Right cardiac atrium (tissue), 5 donors: ENCODE results near the gene PITPNC1. TPM values are rescaled to one million over a fixed set of nuclear protein-coding genes. Genes with fewer than 3 reads are reported as not detected.
A peak's percentile ranks its signal among the peaks of the same experiment; 100 is the strongest.

ENCODE experiments used
- ATAC-seq, 2 donors: fragments of 200-7000 bp; cut with Tn5 transposase; one replicate each; pipeline versions ENCODE4 v1.8.0 to v1.9.1; 2020; ENCODE audit warnings: moderate library complexity in 2 of 2, mild to moderate bottlenecking in 1 of 2
- DNase-seq, 3 donors: peaks; one replicate each; pipeline ENCODE4 v3.0.0-alpha.2; 2020
- H3K27ac ChIP-seq: one replicate; pipeline ENCODE4 v1.5.1; 2013; ENCODE audit warnings: mild to moderate bottlenecking, low read length, control low read depth, moderate library complexity
- H3K27me3 ChIP-seq: one replicate; pipeline ENCODE4 v1.6.1; 2013; ENCODE audit not compliant: control insufficient read depth, insufficient read depth
- H3K4me1 ChIP-seq: one replicate; pipeline ENCODE4 v1.6.1; 2013; ENCODE audit warnings: low read length; ENCODE audit not compliant: control insufficient read depth, insufficient read depth
- H3K4me3 ChIP-seq: one replicate; pipeline ENCODE4 v1.5.1; 2013; ENCODE audit warnings: low read length, control low read depth
- H3K9me3 ChIP-seq: one replicate; pipeline ENCODE4 v1.6.1; 2013; ENCODE audit warnings: low read length; ENCODE audit not compliant: control insufficient read depth
- WGBS: extraction: QIAGEN DNeasy Blood & Tissue Kit; methylation state at CpG from one replicate; pipeline ENCODE4 v1.1.7; 2013; 5-methylcytosine and 5-hydroxymethylcytosine counted together
- intact Hi-C, 4 donors: fragments of 100-400 bp; cut with DNase I; formaldehyde crosslinking; loops; one replicate each; pipeline versions ENCODE4 v1.11.0 to v1.14.0; 2022 to 2023
- polyA plus RNA-seq: library from polyadenylated mRNA; stranded (reverse); fragments of 200-250 nt; gene quantifications from one replicate; pipeline ENCODE4 v1.2.3, GENCODE V29; 2013
- total RNA-seq, 4 donors: library from RNA; stranded (reverse); fragmentation: NEBNext Ultra II Directional; extraction: Animal tissue kit (Norgen Biotek cat#: 25700); gene quantifications; one replicate each; pipeline ENCODE4 v1.2.1, GENCODE V29; 2021
- donor health status: healthy with polysubstance abuse.
- donor health status: DM: no; HTN: yes; CAD: no.
- donor health status: DM: no; HTN: no; CAD: no.
- donor health status: DM: no; HTN: yes; CAD: no; lungs with severe emphysema.
- donor health status: DM: yes; HTN: yes; CAD: no.

PITPNC1 gene
- total and polyA plus RNA-seq, 5 donors: 8.6 to 29.7 (median 24.1) TPM

DNA sequence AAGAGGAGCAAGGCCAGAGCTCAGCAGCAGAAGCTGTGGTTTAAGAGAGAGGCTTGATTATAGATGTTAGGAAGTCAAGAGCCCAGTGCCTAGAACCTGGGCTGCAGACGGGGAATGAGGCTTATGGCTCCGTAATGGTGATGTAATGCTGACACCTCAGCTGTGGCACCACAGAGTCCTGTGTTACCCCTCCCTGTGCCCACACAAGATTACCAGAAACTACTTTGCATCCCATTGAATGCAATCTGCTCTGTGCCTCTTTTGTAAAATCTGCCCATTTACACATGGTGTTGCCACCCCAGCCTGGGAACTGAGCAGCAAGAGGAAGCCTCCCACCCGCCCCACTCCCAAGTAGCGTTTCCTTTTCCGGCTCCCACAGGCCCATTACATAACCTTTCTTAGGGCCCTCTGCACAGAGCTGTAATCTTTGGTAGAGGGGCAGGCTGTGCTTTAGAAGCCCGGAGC lies 57.0 kb downstream of the PITPNC1 start:
- peak; percentile 82 to 86 for ATAC-seq
- intact Hi-C loops: no loop called here
- peak; percentile 47 to 80 (median 74) for DNase-seq
- no peaks in the 10 kb centered on the region for H3K27me3 ChIP-seq
- WGBS: 44% methylated on average over 6 of the region's 6 CpGs
- H3K27ac ChIP-seq: peak overlapping the region; percentile 91
- H3K9me3 ChIP-seq: no peaks in the 10 kb centered on the region
- H3K4me3 ChIP-seq: no peak overlapping the region
- peaks cover 3% of the 10 kb centered on the region for H3K4me1 ChIP-seq

DNA sequence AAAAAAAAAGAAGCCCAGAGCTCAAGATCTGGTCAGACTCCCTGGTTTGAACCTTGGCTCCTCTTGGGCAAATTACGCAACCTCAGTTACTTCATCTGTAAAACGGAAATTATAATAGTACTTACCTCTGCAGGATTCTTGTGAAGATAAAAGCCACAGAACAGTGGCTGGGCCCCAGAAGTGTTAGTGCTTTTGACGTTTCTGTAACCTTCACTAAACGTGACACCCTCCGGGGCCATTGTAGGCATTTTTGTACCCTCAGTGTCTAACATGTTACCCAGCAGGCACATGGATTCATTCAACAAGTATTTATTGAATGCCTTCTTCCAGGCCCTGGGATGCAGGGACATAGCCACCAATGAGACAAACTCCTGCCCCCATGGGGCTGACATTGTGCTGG lies 58.0 kb downstream of the PITPNC1 start:
- Histone ChIP-seq H3K27me3 (no peaks in the 10 kb centered on the region), H3K9me3 (no peaks in the 10 kb centered on the region), H3K27ac (peak overlapping the region; percentile 4), H3K4me3 (no peak overlapping the region), H3K4me1 (peaks cover 3% of the 10 kb centered on the region)
- intact Hi-C loops: no loop called here
- ATAC-seq: peak in 1 of 2 donors; percentile 23
- 69% methylated on average over 5 of the region's 5 CpGs for WGBS
- DNase-seq: peak in 1 of 3 donors; percentile 43

DNA sequence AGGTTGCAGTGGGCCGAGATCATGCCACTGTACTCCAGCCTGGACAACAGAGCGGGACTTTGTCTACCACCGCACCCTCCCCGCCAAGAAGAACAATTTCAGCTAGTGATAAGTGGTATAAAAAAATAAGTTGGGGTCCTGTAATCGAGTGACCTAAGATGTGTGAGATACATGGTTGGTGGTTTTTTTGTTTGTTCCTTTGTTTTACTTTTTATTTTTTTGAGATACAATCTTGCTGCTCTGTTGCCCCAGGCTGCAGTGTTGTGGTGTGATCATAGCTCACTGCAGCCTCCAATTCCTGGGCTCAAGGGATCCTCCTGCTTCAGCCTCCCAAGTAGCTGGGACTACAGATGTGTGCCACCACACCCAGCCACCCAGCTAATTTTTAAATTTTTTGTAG lies 58.7 kb downstream of the PITPNC1 start:
- no peaks in the 10 kb centered on the region for H3K9me3 ChIP-seq

DNA sequence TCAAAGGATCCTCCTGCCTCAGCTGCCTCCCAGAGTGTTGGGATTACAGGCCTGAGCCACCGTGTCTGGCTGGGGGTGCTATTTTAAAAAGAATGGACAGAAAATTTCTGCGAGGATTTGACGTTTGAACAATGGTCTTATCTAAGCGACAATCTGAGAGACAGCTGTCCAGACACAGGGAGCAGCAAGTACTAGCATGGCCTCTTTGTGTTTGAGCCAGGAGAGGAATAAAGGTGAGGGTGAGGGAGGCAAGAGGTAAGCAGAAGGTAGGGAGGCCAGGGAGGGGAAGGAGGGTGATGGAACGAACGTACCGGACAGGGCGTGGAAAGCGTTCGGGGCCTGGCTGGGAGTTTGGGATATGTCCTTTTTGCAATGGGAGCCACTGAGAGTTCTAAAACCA lies 59.2 kb downstream of the PITPNC1 start:
- no peak for ATAC-seq
- Histone ChIP-seq H3K4me3 (no peak overlapping the region), H3K4me1 (peaks cover 3% of the 10 kb centered on the region), H3K27me3 (no peaks in the 10 kb centered on the region), H3K9me3 (no peaks in the 10 kb centered on the region), H3K27ac (peak overlapping the region; percentile 73)
- no peak for DNase-seq
- intact Hi-C loops: no loop called here
- 61% methylated on average over 10 of the region's 10 CpGs for WGBS

More for the DNA sequence above, 58.7 kb downstream of the PITPNC1 start:
- WGBS: 98% methylated on average over 5 of the region's 5 CpGs
- H3K27ac ChIP-seq: peak overlapping the region; percentile 73
- DNase-seq (no peak), ATAC-seq (no peak)
- H3K4me3 ChIP-seq: no peak overlapping the region
- peaks cover 3% of the 10 kb centered on the region for H3K4me1 ChIP-seq
- H3K27me3 ChIP-seq: no peaks in the 10 kb centered on the region
- intact Hi-C loops: no loop called here

DNA sequence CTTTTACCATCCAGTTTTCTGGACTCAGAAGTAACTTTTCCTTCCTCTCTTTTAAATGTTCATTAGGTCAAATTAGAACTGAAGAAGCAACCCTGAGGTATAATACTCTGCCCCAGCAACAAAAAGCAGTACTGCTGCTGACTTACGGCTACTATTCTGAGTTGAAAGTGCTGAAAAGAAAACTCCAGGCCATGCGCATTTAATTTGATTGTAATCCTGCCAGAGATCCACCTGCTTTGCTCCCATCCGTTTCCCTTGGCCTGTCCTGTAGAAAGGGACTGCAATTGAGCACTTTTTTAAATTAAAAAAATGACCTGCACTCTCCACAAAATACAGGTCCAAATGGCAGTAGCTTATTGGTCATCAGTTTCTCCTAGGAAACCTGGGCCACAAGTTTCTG lies 61.6 kb downstream of the PITPNC1 start:
- H3K27ac ChIP-seq: no peak overlapping the region
- H3K4me1 ChIP-seq: peaks cover 3% of the 10 kb centered on the region
- H3K9me3 ChIP-seq: no peaks in the 10 kb centered on the region
- no peaks in the 10 kb centered on the region for H3K27me3 ChIP-seq
- intact Hi-C loops: no loop called here
- DNase-seq: no peak
- WGBS: 70% methylated on average over 3 of the region's 3 CpGs
- no peak overlapping the region for H3K4me3 ChIP-seq
- no peak for ATAC-seq

GRCh38 chr17:67439269-67439668 lies 62.2 kb downstream of the PITPNC1 start:
- DNase-seq (no peak), ATAC-seq (no peak)
- WGBS: 95% methylated on average over 2 of the region's 2 CpGs
- Histone ChIP-seq H3K27ac (no peak overlapping the region), H3K4me3 (no peak overlapping the region), H3K27me3 (no peaks in the 10 kb centered on the region), H3K4me1 (peaks cover 3% of the 10 kb centered on the region), H3K9me3 (no peaks in the 10 kb centered on the region)
- intact Hi-C loops: no loop called here

DNA sequence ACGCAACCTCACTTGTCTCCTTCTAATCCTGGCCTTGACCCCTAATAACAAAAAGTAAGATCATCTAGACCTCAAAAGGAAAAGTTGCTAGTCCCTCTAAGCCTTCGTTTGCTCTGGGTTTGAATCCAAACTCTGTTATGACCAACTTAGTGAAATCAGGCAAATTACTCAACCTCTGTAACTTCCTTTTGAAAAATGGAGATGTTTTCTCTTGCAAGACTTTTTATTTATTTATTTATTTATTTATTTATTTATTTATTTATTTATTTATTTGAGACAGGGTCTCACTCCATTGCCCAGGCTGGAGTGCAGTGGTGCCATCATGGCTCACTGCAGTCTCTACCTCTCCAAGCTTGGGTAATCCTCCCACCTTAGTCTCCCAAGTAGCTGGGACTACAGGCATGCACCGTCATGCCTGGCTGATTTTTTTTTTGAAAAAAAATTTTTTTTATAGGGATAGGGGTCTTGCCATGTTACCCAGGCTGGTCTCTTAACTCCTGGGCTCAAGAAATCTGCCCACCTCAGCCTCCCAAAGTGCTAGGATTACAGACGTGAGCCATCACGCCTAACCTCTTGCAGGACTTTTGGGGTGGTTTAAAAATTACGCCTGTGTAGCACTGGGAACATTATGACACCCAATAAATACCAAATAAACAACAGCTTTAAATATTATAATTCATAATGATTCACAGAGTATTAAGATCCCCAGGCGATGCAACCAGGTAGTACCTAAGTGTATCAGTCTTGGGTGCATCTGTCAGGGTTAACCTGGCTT lies 63.4 kb downstream of the PITPNC1 start:
- no peaks in the 10 kb centered on the region for H3K27me3 ChIP-seq
- intact Hi-C loops: no loop called here
- peak overlapping the region; percentile 83 for H3K27ac ChIP-seq
- ATAC-seq: no peak
- DNase-seq: no peak
- 69% methylated on average over 7 of the region's 7 CpGs for WGBS
- H3K9me3 ChIP-seq: no peaks in the 10 kb centered on the region
- peaks cover 3% of the 10 kb centered on the region for H3K4me1 ChIP-seq
- H3K4me3 ChIP-seq: no peak overlapping the region

DNA sequence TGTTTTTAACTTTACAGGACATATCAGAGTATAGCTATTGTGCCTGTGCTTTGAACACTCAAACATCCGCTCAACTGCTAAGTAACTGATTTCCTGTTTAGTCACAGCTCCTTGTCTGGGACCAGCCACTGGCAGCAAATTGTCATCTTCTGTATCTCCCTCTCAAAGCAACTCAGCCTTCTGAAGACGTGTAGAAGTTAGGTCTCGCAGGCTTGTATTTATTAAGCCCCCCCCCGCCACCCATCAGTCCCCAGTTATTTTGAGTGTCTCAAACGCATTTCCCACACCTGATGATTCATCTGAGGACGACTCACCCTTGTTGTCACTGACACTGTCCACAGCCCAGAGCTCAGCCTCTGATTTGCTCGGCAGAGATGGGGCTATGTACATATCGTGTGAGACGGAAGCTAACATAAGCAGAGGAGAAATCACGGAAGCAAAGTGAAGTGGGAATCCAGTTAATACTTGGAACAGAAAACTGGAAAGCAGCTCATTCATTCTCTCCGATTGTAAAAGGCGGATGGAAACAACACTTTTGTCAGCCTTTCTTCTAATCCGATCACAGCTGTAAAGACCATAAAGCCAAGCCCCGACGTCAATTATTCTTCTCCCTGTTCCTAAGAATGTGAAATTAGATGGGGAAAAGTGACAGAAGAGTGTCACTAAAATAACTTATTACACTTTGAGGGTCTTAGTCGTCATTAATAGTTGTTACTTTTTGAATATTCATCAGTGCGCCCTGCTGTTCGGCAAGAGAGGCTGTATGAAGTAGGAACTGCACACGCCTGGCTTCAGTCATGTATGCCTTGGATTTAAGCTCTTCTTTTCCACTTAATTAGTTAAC lies 64.2 kb downstream of the PITPNC1 start:
- peak; percentile 71 to 81 for ATAC-seq
- WGBS: 30% methylated on average over 19 of the region's 19 CpGs
- H3K27ac ChIP-seq: peak overlapping the region; percentile 83
- H3K27me3 ChIP-seq: no peaks in the 10 kb centered on the region
- no peaks in the 10 kb centered on the region for H3K9me3 ChIP-seq
- intact Hi-C loops: no loop called here
- H3K4me1 ChIP-seq: no peaks in the 10 kb centered on the region
- H3K4me3 ChIP-seq: peak overlapping the region; percentile 38
- peak in 1 of 3 donors; percentile 27 for DNase-seq

- ATAC-seq (no peak), DNase-seq (no peak)
- WGBS: 53% methylated on average over 1 of the region's 1 CpG
- H3K27me3 ChIP-seq: no peaks in the 10 kb centered on the region
- H3K9me3 ChIP-seq: no peaks in the 10 kb centered on the region
- H3K27ac ChIP-seq: no peak overlapping the region
- intact Hi-C loops: no loop called here
- H3K4me1 ChIP-seq: no peaks in the 10 kb centered on the region
- H3K4me3 ChIP-seq: no peak overlapping the region
Measured at GRCh38 chr17:67441896-67442219, 64.8 kb downstream of the PITPNC1 start.

- WGBS: 40% methylated on average over 13 of the region's 13 CpGs
- Histone ChIP-seq H3K4me1 (no peaks in the 10 kb centered on the region), H3K4me3 (no peak overlapping the region)
Measured at GRCh38 chr17:67442787-67443624, 65.9 kb downstream of the PITPNC1 start.

More at GRCh38 chr17:67442787-67443624, 65.9 kb downstream of the PITPNC1 start:
- peak overlapping the region; percentile 63 for H3K27ac ChIP-seq
- intact Hi-C loops: no loop called here
- peak in 1 of 3 donors; percentile 36 for DNase-seq
- ATAC-seq: no peak
- H3K27me3 ChIP-seq: no peaks in the 10 kb centered on the region
- H3K9me3 ChIP-seq: no peaks in the 10 kb centered on the region
